Astrocyte (in vitro differentiated cells and primary cell): ENCODE data around the gene BCAS1. TPM values are rescaled to one million over a fixed set of nuclear protein-coding genes. Genes with fewer than 3 reads are reported as not detected.

ENCODE experiments used
- DNase-seq: peaks from one replicate; pipeline ENCODE4 v3.0.0-alpha.2; 2010; ENCODE audit warnings: low read depth
- FAIRE-seq: peaks from 2 replicates; lab custom pipeline; 2011; peaks lifted over from hg19 to GRCh38; lab: Jason Lieb, UNC
- H2AFZ ChIP-seq: 2 replicates; pipeline ENCODE4 v1.6.0; 2012; ENCODE audit warnings: low read depth, low read length, inconsistent platforms
- H3K27ac ChIP-seq: 2 replicates; pipeline ENCODE4 v1.5.1; 2011; ENCODE audit warnings: low read depth, low read length, inconsistent platforms
- H3K27me3 ChIP-seq: 2 replicates; pipeline ENCODE4 v1.6.0; 2011; ENCODE audit warnings: low read length, inconsistent platforms; ENCODE audit not compliant: insufficient read depth
- H3K36me3 ChIP-seq: 2 replicates; pipeline ENCODE4 v1.5.1; 2011; ENCODE audit warnings: low read length, inconsistent platforms; ENCODE audit not compliant: insufficient read depth
- H3K4me1 ChIP-seq: 2 replicates; pipeline ENCODE4 v1.5.1; 2011; ENCODE audit warnings: low read length, inconsistent platforms; ENCODE audit not compliant: insufficient read depth
- H3K4me2 ChIP-seq: 2 replicates; pipeline ENCODE4 v1.6.0; 2012; ENCODE audit warnings: low read length, inconsistent platforms
- H3K4me3 ChIP-seq: 2 replicates; pipeline ENCODE4 v1.5.1; 2011; ENCODE audit warnings: low read depth, mild to moderate bottlenecking, low read length, inconsistent platforms; ENCODE audit not compliant: insufficient read depth
- H3K79me2 ChIP-seq: 2 replicates; pipeline ENCODE4 v1.6.0; 2012; ENCODE audit warnings: mild to moderate bottlenecking, low read length, inconsistent platforms; ENCODE audit not compliant: insufficient read depth
- H3K9ac ChIP-seq: 2 replicates; pipeline ENCODE4 v1.6.0; 2012; ENCODE audit warnings: mild to moderate bottlenecking, low read length, inconsistent platforms
- H3K9me3 ChIP-seq: 2 replicates; pipeline ENCODE4 v1.5.1; 2012; ENCODE audit warnings: low read depth, mild to moderate bottlenecking, low read length, inconsistent platforms; ENCODE audit not compliant: insufficient read depth
- H4K20me1 ChIP-seq: 2 replicates; pipeline ENCODE4 v1.6.0; 2012; ENCODE audit warnings: low read length, inconsistent platforms; ENCODE audit not compliant: insufficient read depth
- H3K27ac Mint-ChIP-seq: one replicate; pipeline ENCODE4 v1.8.0; 2021; ENCODE audit warnings: mild to moderate bottlenecking, mixed read lengths; ENCODE audit not compliant: unreplicated experiment
- H3K27me3 Mint-ChIP-seq: one replicate; pipeline ENCODE4 v1.8.0; 2021; ENCODE audit warnings: low read depth, mixed read lengths; ENCODE audit not compliant: unreplicated experiment
- H3K36me3 Mint-ChIP-seq: one replicate; pipeline ENCODE4 v1.8.0; 2021; ENCODE audit warnings: low read depth, mixed read lengths; ENCODE audit not compliant: unreplicated experiment
- H3K4me1 Mint-ChIP-seq: one replicate; pipeline ENCODE4 v1.8.0; 2021; ENCODE audit warnings: low read depth, mixed read lengths; ENCODE audit not compliant: unreplicated experiment
- H3K4me3 Mint-ChIP-seq: one replicate; pipeline ENCODE4 v1.8.0; 2021; ENCODE audit warnings: mild to moderate bottlenecking, moderate library complexity, mixed read lengths; ENCODE audit not compliant: unreplicated experiment
- H3K9me3 Mint-ChIP-seq: one replicate; pipeline ENCODE4 v1.8.0; 2021; ENCODE audit warnings: mild to moderate bottlenecking, mixed read lengths; ENCODE audit not compliant: unreplicated experiment
- EZH2 ChIP-seq: IDR thresholded peaks from 2 replicates; pipeline ENCODE4 v1.6.1; 2012; ENCODE audit warnings: mild to moderate bottlenecking, low read length, inconsistent platforms; ENCODE audit not compliant: insufficient read depth
- total RNA-seq: library from RNA; stranded (reverse); gene quantifications from 2 replicates; pipeline ENCODE4 v1.2.1, GENCODE V29; 2021
- TF ChIP-seq, protein P1 (sequence below): IDR thresholded peaks from 2 replicates; pipeline ENCODE4 v1.5.1; 2011; ENCODE audit warnings: low read depth, mild to moderate bottlenecking, inconsistent platforms, low read length, moderate library complexity; ENCODE audit not compliant: insufficient read depth

BCAS1 gene
- total RNA-seq, 1 donor from 2014 or later, result not detected

DNA sequence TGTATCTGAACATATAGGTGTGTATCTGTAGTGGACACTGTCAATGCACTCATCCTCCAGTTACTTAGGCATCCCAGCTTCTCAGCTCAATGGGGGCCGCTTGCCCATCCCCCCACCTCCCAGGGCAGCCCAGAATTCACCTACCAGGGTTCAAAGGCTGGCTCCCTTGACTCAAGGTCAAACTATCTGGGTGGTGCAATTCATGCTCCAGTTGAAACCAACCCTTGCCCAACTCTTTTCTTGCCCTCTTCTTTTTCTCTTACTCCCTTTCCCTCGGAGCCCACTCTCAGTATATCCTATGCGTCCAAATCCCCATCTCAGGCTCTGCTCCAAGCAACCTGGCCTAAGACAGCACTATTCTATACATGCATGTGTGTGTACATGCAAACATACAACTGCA lies 127.4 kb downstream of the BCAS1 start:
- Histone ChIP-seq H3K9ac (no peak overlapping the region), H3K36me3 (no peaks in the 10 kb centered on the region), H4K20me1 (no peaks in the 10 kb centered on the region), H3K79me2 (no peaks in the 10 kb centered on the region), H3K27ac (no peak overlapping the region), H3K4me2 (no peak overlapping the region), H2AFZ (no peak overlapping the region), H3K27me3 (no peaks in the 10 kb centered on the region), H3K4me1 (peaks cover 26% of the 10 kb centered on the region), H3K4me3 (no peak overlapping the region), H3K9me3 (no peaks in the 10 kb centered on the region)
- FAIRE-seq (no peak), DNase-seq (no peak)
- Mint-ChIP-seq H3K36me3 (no peaks in the 10 kb centered on the region), H3K27me3 (no peaks in the 10 kb centered on the region), H3K27ac (no peak overlapping the region), H3K4me1 (peaks cover 30% of the 10 kb centered on the region), H3K4me3 (no peak overlapping the region), H3K9me3 (no peaks in the 10 kb centered on the region)
- TF ChIP-seq, protein P1, sequence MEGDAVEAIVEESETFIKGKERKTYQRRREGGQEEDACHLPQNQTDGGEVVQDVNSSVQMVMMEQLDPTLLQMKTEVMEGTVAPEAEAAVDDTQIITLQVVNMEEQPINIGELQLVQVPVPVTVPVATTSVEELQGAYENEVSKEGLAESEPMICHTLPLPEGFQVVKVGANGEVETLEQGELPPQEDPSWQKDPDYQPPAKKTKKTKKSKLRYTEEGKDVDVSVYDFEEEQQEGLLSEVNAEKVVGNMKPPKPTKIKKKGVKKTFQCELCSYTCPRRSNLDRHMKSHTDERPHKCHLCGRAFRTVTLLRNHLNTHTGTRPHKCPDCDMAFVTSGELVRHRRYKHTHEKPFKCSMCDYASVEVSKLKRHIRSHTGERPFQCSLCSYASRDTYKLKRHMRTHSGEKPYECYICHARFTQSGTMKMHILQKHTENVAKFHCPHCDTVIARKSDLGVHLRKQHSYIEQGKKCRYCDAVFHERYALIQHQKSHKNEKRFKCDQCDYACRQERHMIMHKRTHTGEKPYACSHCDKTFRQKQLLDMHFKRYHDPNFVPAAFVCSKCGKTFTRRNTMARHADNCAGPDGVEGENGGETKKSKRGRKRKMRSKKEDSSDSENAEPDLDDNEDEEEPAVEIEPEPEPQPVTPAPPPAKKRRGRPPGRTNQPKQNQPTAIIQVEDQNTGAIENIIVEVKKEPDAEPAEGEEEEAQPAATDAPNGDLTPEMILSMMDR, result no peak
- TF ChIP-seq EZH2, result no peak

- Histone ChIP-seq H3K36me3 (no peaks in the 10 kb centered on the region), H3K79me2 (no peaks in the 10 kb centered on the region), H3K4me3 (no peak overlapping the region), H3K27ac (peak overlapping the region; percentile 94), H4K20me1 (no peaks in the 10 kb centered on the region), H3K9me3 (no peaks in the 10 kb centered on the region), H3K27me3 (no peaks in the 10 kb centered on the region), H3K4me1 (peaks cover 26% of the 10 kb centered on the region), H3K4me2 (peak overlapping the region; percentile 82), H3K9ac (peak overlapping the region; percentile 86), H2AFZ (peak overlapping the region; percentile 83)
- Mint-ChIP-seq H3K4me3 (no peak overlapping the region), H3K9me3 (no peaks in the 10 kb centered on the region), H3K36me3 (no peaks in the 10 kb centered on the region), H3K4me1 (peaks cover 30% of the 10 kb centered on the region), H3K27me3 (no peaks in the 10 kb centered on the region), H3K27ac (peak overlapping the region; percentile 60)
- DNase-seq (no peak), FAIRE-seq (no peak)
- TF ChIP-seq EZH2, result no peak
- TF ChIP-seq, protein P1, result no peak
Measured at GRCh38 chr20:53942472-53942816, 128.0 kb downstream of the BCAS1 start.

DNA sequence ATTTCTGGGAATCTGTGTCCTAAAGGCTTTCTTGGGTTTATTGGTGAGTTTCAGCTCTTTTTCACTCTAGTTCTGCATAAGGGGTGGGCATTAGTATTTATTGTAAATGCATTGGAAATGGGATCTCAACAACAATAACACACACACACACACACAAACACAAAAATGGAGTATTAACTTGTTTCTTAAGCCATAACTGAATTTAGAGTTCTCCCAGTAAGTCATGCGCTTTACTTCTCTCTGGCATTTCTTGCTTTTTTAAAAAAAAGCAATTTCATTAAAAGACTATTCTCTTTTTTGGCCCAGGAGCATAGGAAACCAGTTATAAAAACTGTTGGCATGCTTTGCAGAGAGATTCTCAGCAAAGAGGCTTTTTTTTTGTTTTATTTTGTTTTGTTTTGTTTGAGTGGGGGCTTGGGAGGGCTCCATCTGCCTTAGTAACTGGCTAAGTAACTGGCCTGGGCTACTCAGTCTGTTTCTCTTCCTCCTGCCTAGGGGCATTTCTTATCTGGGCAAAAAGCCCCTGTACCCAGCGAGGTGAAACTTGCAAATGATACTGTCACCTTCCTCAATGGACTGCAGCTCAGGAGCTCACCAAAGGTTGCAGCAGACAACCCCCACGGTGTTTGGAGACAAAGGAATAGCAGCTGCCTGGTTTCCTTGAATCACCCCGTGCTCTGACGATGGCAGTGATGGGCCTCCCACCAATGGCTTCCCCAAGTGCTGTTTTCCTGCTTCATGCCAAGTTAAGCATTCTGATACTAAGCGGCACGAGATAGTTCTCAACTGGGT lies 128.5 kb downstream of the BCAS1 start:
- Mint-ChIP-seq H3K4me3 (no peak overlapping the region), H3K27ac (peak overlapping the region; percentile 60), H3K36me3 (no peaks in the 10 kb centered on the region), H3K9me3 (no peaks in the 10 kb centered on the region), H3K4me1 (peaks cover 30% of the 10 kb centered on the region), H3K27me3 (no peaks in the 10 kb centered on the region)
- Histone ChIP-seq H3K79me2 (no peaks in the 10 kb centered on the region), H3K27me3 (no peaks in the 10 kb centered on the region), H3K27ac (peak overlapping the region; percentile 94), H2AFZ (peak overlapping the region; percentile 83), H3K9me3 (no peaks in the 10 kb centered on the region), H3K9ac (peak overlapping the region; percentile 86), H4K20me1 (no peaks in the 10 kb centered on the region), H3K4me1 (peaks cover 26% of the 10 kb centered on the region), H3K4me3 (no peak overlapping the region), H3K36me3 (no peaks in the 10 kb centered on the region), H3K4me2 (peak overlapping the region; percentile 82)
- TF ChIP-seq, protein P1, result no peak
- TF ChIP-seq EZH2, result no peak
- FAIRE-seq (no peak), DNase-seq (peak; percentile 45)
